Astrocyte (in vitro differentiated cells and primary cell): ENCODE measurements around the gene TMEM127. TPM values are rescaled to one million over a fixed set of nuclear protein-coding genes. Genes with fewer than 3 reads are reported as not detected.

ENCODE experiments used
- DNase-seq: peaks from one replicate; pipeline ENCODE4 v3.0.0-alpha.2; 2010; ENCODE audit warnings: low read depth
- FAIRE-seq: peaks from 2 replicates; lab custom pipeline; 2011; peaks lifted over from hg19 to GRCh38; lab: Jason Lieb, UNC
- H2AFZ ChIP-seq: 2 replicates; pipeline ENCODE4 v1.6.0; 2012; ENCODE audit warnings: low read depth, low read length, inconsistent platforms
- H3K27ac ChIP-seq: 2 replicates; pipeline ENCODE4 v1.5.1; 2011; ENCODE audit warnings: low read depth, low read length, inconsistent platforms
- H3K27me3 ChIP-seq: 2 replicates; pipeline ENCODE4 v1.6.0; 2011; ENCODE audit warnings: low read length, inconsistent platforms; ENCODE audit not compliant: insufficient read depth
- H3K36me3 ChIP-seq: 2 replicates; pipeline ENCODE4 v1.5.1; 2011; ENCODE audit warnings: low read length, inconsistent platforms; ENCODE audit not compliant: insufficient read depth
- H3K4me1 ChIP-seq: 2 replicates; pipeline ENCODE4 v1.5.1; 2011; ENCODE audit warnings: low read length, inconsistent platforms; ENCODE audit not compliant: insufficient read depth
- H3K4me2 ChIP-seq: 2 replicates; pipeline ENCODE4 v1.6.0; 2012; ENCODE audit warnings: low read length, inconsistent platforms
- H3K4me3 ChIP-seq: 2 replicates; pipeline ENCODE4 v1.5.1; 2011; ENCODE audit warnings: low read depth, mild to moderate bottlenecking, low read length, inconsistent platforms; ENCODE audit not compliant: insufficient read depth
- H3K79me2 ChIP-seq: 2 replicates; pipeline ENCODE4 v1.6.0; 2012; ENCODE audit warnings: mild to moderate bottlenecking, low read length, inconsistent platforms; ENCODE audit not compliant: insufficient read depth
- H3K9ac ChIP-seq: 2 replicates; pipeline ENCODE4 v1.6.0; 2012; ENCODE audit warnings: mild to moderate bottlenecking, low read length, inconsistent platforms
- H3K9me3 ChIP-seq: 2 replicates; pipeline ENCODE4 v1.5.1; 2012; ENCODE audit warnings: low read depth, mild to moderate bottlenecking, low read length, inconsistent platforms; ENCODE audit not compliant: insufficient read depth
- H4K20me1 ChIP-seq: 2 replicates; pipeline ENCODE4 v1.6.0; 2012; ENCODE audit warnings: low read length, inconsistent platforms; ENCODE audit not compliant: insufficient read depth
- H3K27ac Mint-ChIP-seq: one replicate; pipeline ENCODE4 v1.8.0; 2021; ENCODE audit warnings: mild to moderate bottlenecking, mixed read lengths; ENCODE audit not compliant: unreplicated experiment
- H3K27me3 Mint-ChIP-seq: one replicate; pipeline ENCODE4 v1.8.0; 2021; ENCODE audit warnings: low read depth, mixed read lengths; ENCODE audit not compliant: unreplicated experiment
- H3K36me3 Mint-ChIP-seq: one replicate; pipeline ENCODE4 v1.8.0; 2021; ENCODE audit warnings: low read depth, mixed read lengths; ENCODE audit not compliant: unreplicated experiment
- H3K4me1 Mint-ChIP-seq: one replicate; pipeline ENCODE4 v1.8.0; 2021; ENCODE audit warnings: low read depth, mixed read lengths; ENCODE audit not compliant: unreplicated experiment
- H3K4me3 Mint-ChIP-seq: one replicate; pipeline ENCODE4 v1.8.0; 2021; ENCODE audit warnings: mild to moderate bottlenecking, moderate library complexity, mixed read lengths; ENCODE audit not compliant: unreplicated experiment
- H3K9me3 Mint-ChIP-seq: one replicate; pipeline ENCODE4 v1.8.0; 2021; ENCODE audit warnings: mild to moderate bottlenecking, mixed read lengths; ENCODE audit not compliant: unreplicated experiment
- EZH2 ChIP-seq: IDR thresholded peaks from 2 replicates; pipeline ENCODE4 v1.6.1; 2012; ENCODE audit warnings: mild to moderate bottlenecking, low read length, inconsistent platforms; ENCODE audit not compliant: insufficient read depth
- total RNA-seq: library from RNA; stranded (reverse); gene quantifications from 2 replicates; pipeline ENCODE4 v1.2.1, GENCODE V29; 2021
- TF ChIP-seq, protein P1 (sequence below): IDR thresholded peaks from 2 replicates; pipeline ENCODE4 v1.5.1; 2011; ENCODE audit warnings: low read depth, mild to moderate bottlenecking, inconsistent platforms, low read length, moderate library complexity; ENCODE audit not compliant: insufficient read depth

TMEM127 gene
- total RNA-seq, 1 donor from 2014 or later = 41.7 TPM

DNA sequence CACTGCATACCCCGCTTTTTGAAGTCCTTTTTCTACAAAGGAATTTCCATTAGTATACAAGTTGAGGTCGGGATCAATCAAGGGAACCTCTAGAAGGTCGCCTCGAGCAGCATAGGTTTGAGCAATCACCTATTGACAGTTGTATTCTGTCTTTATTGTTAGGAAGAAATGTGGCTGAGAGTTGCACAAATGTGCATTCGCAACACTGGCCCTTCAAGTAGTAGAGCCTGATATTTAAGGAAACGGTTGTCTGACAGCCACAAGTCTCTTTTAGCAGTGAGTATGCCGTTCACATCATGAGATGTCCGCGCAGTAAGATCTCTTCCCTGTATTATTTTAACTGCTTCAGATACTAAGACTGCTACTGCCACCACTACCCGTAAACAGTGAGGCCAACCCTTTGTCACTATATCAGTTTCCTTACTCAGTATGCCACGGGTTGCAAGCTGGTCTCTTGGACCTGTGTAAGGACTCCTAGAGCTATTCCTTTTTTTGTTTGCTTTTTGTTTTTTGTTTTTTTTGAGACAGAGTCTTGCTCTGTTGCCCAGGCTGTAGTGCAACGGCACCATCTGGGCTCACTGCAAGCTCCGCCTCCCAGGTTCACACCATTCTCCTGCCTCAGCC is 47.2 kb downstream of the TMEM127 start:
- Histone ChIP-seq H3K36me3 (no peaks in the 10 kb centered on the region), H3K4me1 (no peaks in the 10 kb centered on the region), H3K4me3 (no peak overlapping the region), H3K9me3 (no peaks in the 10 kb centered on the region), H2AFZ (no peak overlapping the region), H3K79me2 (no peaks in the 10 kb centered on the region), H3K27ac (no peak overlapping the region), H3K27me3 (no peaks in the 10 kb centered on the region), H3K9ac (no peak overlapping the region), H4K20me1 (no peaks in the 10 kb centered on the region), H3K4me2 (no peak overlapping the region)
- no peaks in the 10 kb centered on the region for H3K4me1 Mint-ChIP-seq
- H3K27me3 Mint-ChIP-seq = no peaks in the 10 kb centered on the region
- H3K9me3 Mint-ChIP-seq = no peaks in the 10 kb centered on the region
- no peak for DNase-seq
- no peak overlapping the region for H3K27ac Mint-ChIP-seq
- H3K4me3 Mint-ChIP-seq = no peak overlapping the region
- peaks cover 5% of the 10 kb centered on the region for H3K36me3 Mint-ChIP-seq
- no peak for FAIRE-seq
- TF ChIP-seq EZH2 = no peak
- TF ChIP-seq, protein P1, sequence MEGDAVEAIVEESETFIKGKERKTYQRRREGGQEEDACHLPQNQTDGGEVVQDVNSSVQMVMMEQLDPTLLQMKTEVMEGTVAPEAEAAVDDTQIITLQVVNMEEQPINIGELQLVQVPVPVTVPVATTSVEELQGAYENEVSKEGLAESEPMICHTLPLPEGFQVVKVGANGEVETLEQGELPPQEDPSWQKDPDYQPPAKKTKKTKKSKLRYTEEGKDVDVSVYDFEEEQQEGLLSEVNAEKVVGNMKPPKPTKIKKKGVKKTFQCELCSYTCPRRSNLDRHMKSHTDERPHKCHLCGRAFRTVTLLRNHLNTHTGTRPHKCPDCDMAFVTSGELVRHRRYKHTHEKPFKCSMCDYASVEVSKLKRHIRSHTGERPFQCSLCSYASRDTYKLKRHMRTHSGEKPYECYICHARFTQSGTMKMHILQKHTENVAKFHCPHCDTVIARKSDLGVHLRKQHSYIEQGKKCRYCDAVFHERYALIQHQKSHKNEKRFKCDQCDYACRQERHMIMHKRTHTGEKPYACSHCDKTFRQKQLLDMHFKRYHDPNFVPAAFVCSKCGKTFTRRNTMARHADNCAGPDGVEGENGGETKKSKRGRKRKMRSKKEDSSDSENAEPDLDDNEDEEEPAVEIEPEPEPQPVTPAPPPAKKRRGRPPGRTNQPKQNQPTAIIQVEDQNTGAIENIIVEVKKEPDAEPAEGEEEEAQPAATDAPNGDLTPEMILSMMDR = no peak

DNA sequence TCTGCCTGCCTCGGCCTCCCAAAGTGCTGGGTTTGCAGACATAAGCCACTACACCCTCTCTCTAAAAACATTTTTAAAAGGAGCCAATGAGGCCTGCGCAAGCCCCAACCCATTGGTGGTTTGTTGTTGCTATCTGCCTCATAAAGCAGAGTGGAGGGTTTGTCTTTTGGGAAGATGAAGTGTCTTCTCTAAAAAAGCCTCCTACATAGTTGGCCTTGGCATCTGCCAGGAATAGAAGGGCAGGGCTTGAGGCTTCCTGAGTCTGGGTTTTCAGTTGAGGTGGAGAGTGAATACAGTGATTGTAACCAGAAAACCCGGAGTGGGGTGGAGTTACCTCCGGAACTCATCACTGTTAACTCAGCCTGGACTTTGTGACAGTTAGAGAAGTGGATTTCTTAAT is 51.2 kb downstream of the TMEM127 start:
- Mint-ChIP-seq H3K4me3 (no peak overlapping the region), H3K27me3 (no peaks in the 10 kb centered on the region), H3K4me1 (peaks cover under 1% of the 10 kb centered on the region), H3K27ac (no peak overlapping the region), H3K36me3 (peaks cover 5% of the 10 kb centered on the region), H3K9me3 (no peaks in the 10 kb centered on the region)
- FAIRE-seq (no peak), DNase-seq (no peak)
- Histone ChIP-seq H3K9me3 (no peaks in the 10 kb centered on the region), H3K79me2 (peaks cover 9% of the 10 kb centered on the region), H3K27me3 (no peaks in the 10 kb centered on the region), H3K27ac (no peak overlapping the region), H2AFZ (no peak overlapping the region), H3K36me3 (no peaks in the 10 kb centered on the region), H4K20me1 (no peaks in the 10 kb centered on the region), H3K4me3 (no peak overlapping the region), H3K4me2 (no peak overlapping the region), H3K4me1 (peaks cover 5% of the 10 kb centered on the region), H3K9ac (no peak overlapping the region)
- TF ChIP-seq EZH2 = no peak
- TF ChIP-seq, protein P1 = no peak

DNA sequence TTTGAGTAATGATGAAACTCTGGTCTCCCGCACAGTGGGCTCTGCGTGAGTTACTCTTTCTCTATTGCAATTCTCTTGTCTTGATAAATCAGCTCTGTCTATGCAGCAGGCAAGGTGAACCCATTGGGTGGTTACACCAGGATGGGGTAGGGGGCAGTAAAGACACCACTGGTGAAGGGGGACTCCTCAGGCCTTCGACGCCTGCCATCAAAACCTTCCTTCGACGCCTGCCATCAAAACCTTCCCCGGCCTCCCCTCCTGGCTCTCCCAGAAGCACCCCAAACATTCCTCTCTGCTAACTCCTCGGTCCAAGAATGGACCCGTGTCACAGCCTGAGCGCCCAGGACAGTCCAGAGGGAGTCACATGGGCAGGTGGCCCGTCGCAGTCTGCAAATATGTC is 52.4 kb downstream of the TMEM127 start:
- no peak overlapping the region for H3K4me3 Mint-ChIP-seq
- TF ChIP-seq EZH2 = no peak
- H3K27me3 Mint-ChIP-seq = no peaks in the 10 kb centered on the region
- Histone ChIP-seq H3K4me2 (no peak overlapping the region), H3K9ac (no peak overlapping the region), H4K20me1 (no peaks in the 10 kb centered on the region), H3K4me1 (peaks cover 10% of the 10 kb centered on the region), H3K27ac (no peak overlapping the region), H3K36me3 (no peaks in the 10 kb centered on the region), H3K9me3 (no peaks in the 10 kb centered on the region), H2AFZ (no peak overlapping the region), H3K79me2 (peaks cover 19% of the 10 kb centered on the region), H3K27me3 (no peaks in the 10 kb centered on the region), H3K4me3 (no peak overlapping the region)
- H3K9me3 Mint-ChIP-seq = no peaks in the 10 kb centered on the region
- DNase-seq (no peak), FAIRE-seq (no peak)
- no peak overlapping the region for H3K27ac Mint-ChIP-seq
- peaks cover 3% of the 10 kb centered on the region for H3K36me3 Mint-ChIP-seq
- peaks cover 3% of the 10 kb centered on the region for H3K4me1 Mint-ChIP-seq
